Naive thymus-derived CD4-positive, alpha-beta T cell (primary cell): ENCODE results near the gene TBCD. TPM values are rescaled to one million over a fixed set of nuclear protein-coding genes. Genes with fewer than 3 reads are reported as not detected.
A peak's percentile ranks its signal among the peaks of the same experiment; 100 is the strongest.

Source experiments
- ATAC-seq: fragments of 150-1000 bp; cut with Tn5 transposase; 2 replicates; pipeline ENCODE4 v1.10.0; 2021; ENCODE audit warnings: mild to moderate bottlenecking, moderate library complexity
- CTCF ChIA-PET: fragments of 350-600 bp; sonication (Branson Sonifier 250); formaldehyde crosslinking; loops from one replicate; lab custom pipeline; 2021; ENCODE audit warnings: antibody characterized with exemption; lab: Charles Lee
- POLR2A ChIA-PET: fragments of 350-600 bp; sonication (Branson Sonifier 250); formaldehyde crosslinking; loops from one replicate; lab custom pipeline; 2021; ENCODE audit warnings: antibody characterized with exemption, inconsistent platforms; lab: Charles Lee
- DNase-seq, 9 donors: peaks; one replicate each; pipeline versions ENCODE4 v3.0.0 to v3.0.0-alpha.2; 2020 to 2022; ENCODE audit warnings: mixed read lengths in 1 of 9
- H3K27ac ChIP-seq: one replicate; pipeline ENCODE4 v1.7.0; 2013; ENCODE audit warnings: mild to moderate bottlenecking, low read depth, low read length, moderate library complexity
- H3K27me3 ChIP-seq, 2 donors: one replicate each; pipeline ENCODE4 v1.7.0; 2013; ENCODE audit warnings: low read length in 2 of 2, mild to moderate bottlenecking in 2 of 2, moderate library complexity in 2 of 2; ENCODE audit not compliant: control insufficient read depth in 2 of 2, insufficient read depth in 2 of 2
- H3K36me3 ChIP-seq, 3 experiments: 1 replicate in 2 of 3; 2 replicates in 1 of 3; pipeline ENCODE4 v1.7.0; 2013; ENCODE audit warnings: low read length in 3 of 3, mild to moderate bottlenecking in 3 of 3, moderate library complexity in 1 of 3; ENCODE audit not compliant: insufficient read depth in 3 of 3, control insufficient read depth in 2 of 3
- H3K4me1 ChIP-seq, 2 donors: one replicate each; pipeline ENCODE4 v1.7.0; 2013; ENCODE audit warnings: low read length in 2 of 2, mild to moderate bottlenecking in 2 of 2, moderate library complexity in 1 of 2; ENCODE audit not compliant: control insufficient read depth in 2 of 2, insufficient read depth in 2 of 2
- H3K4me3 ChIP-seq: 2 replicates; pipeline ENCODE4 v1.7.0; 2013; ENCODE audit warnings: mild to moderate bottlenecking, low read length
- H3K9me3 ChIP-seq, 3 experiments: 1 replicate in 2 of 3; 2 replicates in 1 of 3; pipeline ENCODE4 v1.7.0; 2013; ENCODE audit warnings: low read length in 3 of 3; ENCODE audit not compliant: control insufficient read depth in 2 of 3
- H3K27ac Mint-ChIP-seq, 9 donors: one replicate each; pipeline ENCODE4 v1.8.0; 2020 to 2022; ENCODE audit warnings: mixed read lengths in 9 of 9, mild to moderate bottlenecking in 8 of 9, moderate library complexity in 5 of 9, inconsistent platforms in 2 of 9
- H3K27me3 Mint-ChIP-seq, 5 donors: one replicate each; pipeline ENCODE4 v1.8.0; 2021 to 2022; ENCODE audit warnings: mixed read lengths in 5 of 5, mild to moderate bottlenecking in 1 of 5
- H3K36me3 Mint-ChIP-seq, 5 donors: one replicate each; pipeline ENCODE4 v1.8.0; 2020 to 2022; ENCODE audit warnings: mixed read lengths in 5 of 5, mild to moderate bottlenecking in 3 of 5, inconsistent platforms in 1 of 5
- H3K4me1 Mint-ChIP-seq, 7 donors: one replicate each; pipeline ENCODE4 v1.8.0; 2020 to 2022; ENCODE audit warnings: mixed read lengths in 7 of 7, mild to moderate bottlenecking in 3 of 7, inconsistent platforms in 1 of 7
- H3K4me3 Mint-ChIP-seq, 10 donors: one replicate each; pipeline ENCODE4 v1.8.0; 2020 to 2022; ENCODE audit warnings: mild to moderate bottlenecking in 10 of 10, mixed read lengths in 10 of 10, moderate library complexity in 6 of 10, inconsistent platforms in 2 of 10
- H3K9me3 Mint-ChIP-seq, 11 donors: one replicate each; pipeline ENCODE4 v1.8.0; 2020 to 2022; ENCODE audit warnings: mixed read lengths in 11 of 11, mild to moderate bottlenecking in 4 of 11, inconsistent platforms in 1 of 11, moderate library complexity in 1 of 11
- intact Hi-C, 2 donors: fragments of 100-400 bp; cut with micrococcal nuclease; formaldehyde crosslinking; loops; one replicate each; pipeline ENCODE4 v1.15.1; 2023
- polyA plus RNA-seq, 2 donors: library from polyadenylated mRNA; unstranded; fragments of 300-500 nt; fragmentation: Illumina TruSeq; gene quantifications; one replicate each; pipeline ENCODE4 v1.2.3, GENCODE V29; 2021
- total RNA-seq, 6 experiments: library from RNA in 5 of 6; stranded (reverse) in 5 of 6; gene quantifications; 1 replicate in 5 of 6; 2 replicates in 1 of 6; pipeline ENCODE4 v1.2.3 and lab custom pipeline; 2021 to 2026

Gene TBCD
- total and polyA plus RNA-seq, 7 experiments from 2014 or later = 61.5 to 255 (median 123) TPM

GRCh38 chr17:82716203-82717010, 35.5 kb upstream of the TBCD start, which contains the start of gene FN3KRP:
FN3KRP (plus strand) TSS chr17:82716706; CDS start chr17:82716756, 50 bp downstream.
- H3K4me3 Mint-ChIP-seq = peak within 1 kb of the TSS; percentile 85 to 98 (median 94)
- ChIA-PET POLR2A (interaction anchor here (0.5 to 2.5 kb wide), 5 partner anchors 19 to 586 kb away, joined by 3 to 14 read pairs (median 5); partner anchors contain the start of gene RAB40B), CTCF (interaction anchor here (1.1 kb wide), 1 partner anchor 147 kb away, joined by 4 read pairs; no protein-coding TSS in a partner anchor)
- Histone ChIP-seq H3K4me3 (peak within 1 kb of the TSS; percentile 83), H3K27ac (peak within 1 kb of the TSS; percentile 85), H3K9me3 (no peaks in the 10 kb centered on the region), H3K36me3 (peaks cover 0 to 28% (median 0%) of the 10 kb centered on the region in 3 experiments), H3K27me3 (no peaks in the 10 kb centered on the region), H3K4me1 (peaks cover 12 to 13% of the 10 kb centered on the region in 2 donors)
- intact Hi-C loops = loop anchor here (1.0 to 2.0 kb wide), 8 partner anchors 18 to 334 kb away; partner anchors contain the start of genes RAB40B (in 2 of the 2), WDR45B (in 2 of the 2), FN3K (in 1 of the 2) and TBCD (in 1 of the 2)
- no peaks in the 10 kb centered on the region for H3K27me3 Mint-ChIP-seq
- H3K27ac Mint-ChIP-seq = peak within 1 kb of the TSS; percentile 67 to 95 (median 89)
- no peaks in the 10 kb centered on the region for H3K9me3 Mint-ChIP-seq
- H3K4me1 Mint-ChIP-seq = peaks cover 11 to 28% (median 17%) of the 10 kb centered on the region in 7 donors
- ATAC-seq (peak; percentile 98), DNase-seq (peak; percentile 75 to 90 (median 86))
- peaks cover 0 to 8% (median 0%) of the 10 kb centered on the region in 5 donors for H3K36me3 Mint-ChIP-seq

GRCh38 chr17:82718986-82719685, 32.7 kb upstream of the TBCD start:
- Mint-ChIP-seq H3K36me3 (peaks cover 4 to 23% (median 8%) of the 10 kb centered on the region in 5 donors), H3K9me3 (no peaks in the 10 kb centered on the region), H3K4me3 (peak overlapping the region in 5 of 10 donors; percentile 35 to 95 (median 85)), H3K27me3 (no peaks in the 10 kb centered on the region), H3K27ac (peak overlapping the region in 2 of 9 donors; percentile 4 to 74), H3K4me1 (peaks cover 16 to 28% (median 20%) of the 10 kb centered on the region in 7 donors)
- no peak overlapping the region for H3K27ac ChIP-seq
- H3K4me1 ChIP-seq = peaks cover 12 to 13% of the 10 kb centered on the region in 2 donors
- DNase-seq = no peak
- CTCF ChIA-PET = no interaction called here
- H3K4me3 ChIP-seq = no peak overlapping the region
- intact Hi-C loops = no loop called here
- ATAC-seq = no peak
- H3K36me3 ChIP-seq = peaks cover 0 to 43% (median 8%) of the 10 kb centered on the region in 3 experiments
- no peaks in the 10 kb centered on the region for H3K27me3 ChIP-seq
- H3K9me3 ChIP-seq = no peaks in the 10 kb centered on the region
- POLR2A ChIA-PET = interaction anchor here (1.3 kb wide), 1 partner anchor 10 kb away, joined by 4 read pairs; no protein-coding TSS in a partner anchor

- intact Hi-C loops = no loop called here
- peaks cover 4 to 23% (median 8%) of the 10 kb centered on the region in 5 donors for H3K36me3 Mint-ChIP-seq
- no peaks in the 10 kb centered on the region for H3K9me3 ChIP-seq
- peaks cover 12 to 13% of the 10 kb centered on the region in 2 donors for H3K4me1 ChIP-seq
- H3K36me3 ChIP-seq = peaks cover 0 to 43% (median 8%) of the 10 kb centered on the region in 3 experiments
- POLR2A ChIA-PET = no interaction called here
- no peaks in the 10 kb centered on the region for H3K27me3 Mint-ChIP-seq
- ATAC-seq (no peak), DNase-seq (no peak)
- H3K4me3 Mint-ChIP-seq = no peak overlapping the region
- peaks cover 16 to 28% (median 20%) of the 10 kb centered on the region in 7 donors for H3K4me1 Mint-ChIP-seq
- no peaks in the 10 kb centered on the region for H3K9me3 Mint-ChIP-seq
- CTCF ChIA-PET = no interaction called here
- no peak overlapping the region for H3K4me3 ChIP-seq
- no peak overlapping the region for H3K27ac ChIP-seq
- H3K27me3 ChIP-seq = no peaks in the 10 kb centered on the region
- H3K27ac Mint-ChIP-seq = peak overlapping the region in 1 of 9 donors; percentile 14
These were observed 31.7 kb upstream of the TBCD start for GRCh38 chr17:82720204-82720603.

GRCh38 chr17:82722341-82723013, 29.4 kb upstream of the TBCD start:
- CTCF ChIA-PET = no interaction called here
- H3K4me1 Mint-ChIP-seq = peaks cover 7 to 18% (median 12%) of the 10 kb centered on the region in 7 donors
- DNase-seq (no peak), ATAC-seq (no peak)
- Histone ChIP-seq H3K9me3 (no peaks in the 10 kb centered on the region), H3K27ac (no peak overlapping the region), H3K4me1 (peaks cover 4 to 8% of the 10 kb centered on the region in 2 donors), H3K27me3 (no peaks in the 10 kb centered on the region), H3K36me3 (peaks cover 0 to 56% (median 16%) of the 10 kb centered on the region in 3 experiments), H3K4me3 (no peak overlapping the region)
- H3K27ac Mint-ChIP-seq = no peak overlapping the region
- no peaks in the 10 kb centered on the region for H3K27me3 Mint-ChIP-seq
- intact Hi-C loops = no loop called here
- H3K4me3 Mint-ChIP-seq = peak overlapping the region in 1 of 10 donors; percentile 13
- peaks cover 6 to 36% (median 7%) of the 10 kb centered on the region in 5 donors for H3K36me3 Mint-ChIP-seq
- H3K9me3 Mint-ChIP-seq = no peaks in the 10 kb centered on the region
- POLR2A ChIA-PET = no interaction called here

- H3K27ac Mint-ChIP-seq = no peak overlapping the region
- no peaks in the 10 kb centered on the region for H3K9me3 Mint-ChIP-seq
- H3K4me1 ChIP-seq = peaks cover 0 to under 1% of the 10 kb centered on the region in 2 donors
- DNase-seq = no peak
- no peaks in the 10 kb centered on the region for H3K27me3 Mint-ChIP-seq
- intact Hi-C loops = no loop called here
- CTCF ChIA-PET = no interaction called here
- H3K4me3 Mint-ChIP-seq = no peak overlapping the region
- peaks cover 0 to 10% (median 4%) of the 10 kb centered on the region in 7 donors for H3K4me1 Mint-ChIP-seq
- ATAC-seq = no peak
- H3K4me3 ChIP-seq = no peak overlapping the region
- H3K36me3 ChIP-seq = peaks cover 0 to 62% (median 17%) of the 10 kb centered on the region in 3 experiments
- H3K9me3 ChIP-seq = no peaks in the 10 kb centered on the region
- peaks cover 6 to 38% (median 10%) of the 10 kb centered on the region in 5 donors for H3K36me3 Mint-ChIP-seq
- POLR2A ChIA-PET = no interaction called here
- H3K27ac ChIP-seq = no peak overlapping the region
- no peaks in the 10 kb centered on the region for H3K27me3 ChIP-seq
These were observed 28.6 kb upstream of the TBCD start for GRCh38 chr17:82723169-82723807.
